ENCODE data around the gene EBLN2.
"Not testable (repeated sequence)": the region's sequence is repeated elsewhere in the genome, so short reads cannot be mapped to it uniquely, and the experiment has no call there.

EBLN2 gene

DNA sequence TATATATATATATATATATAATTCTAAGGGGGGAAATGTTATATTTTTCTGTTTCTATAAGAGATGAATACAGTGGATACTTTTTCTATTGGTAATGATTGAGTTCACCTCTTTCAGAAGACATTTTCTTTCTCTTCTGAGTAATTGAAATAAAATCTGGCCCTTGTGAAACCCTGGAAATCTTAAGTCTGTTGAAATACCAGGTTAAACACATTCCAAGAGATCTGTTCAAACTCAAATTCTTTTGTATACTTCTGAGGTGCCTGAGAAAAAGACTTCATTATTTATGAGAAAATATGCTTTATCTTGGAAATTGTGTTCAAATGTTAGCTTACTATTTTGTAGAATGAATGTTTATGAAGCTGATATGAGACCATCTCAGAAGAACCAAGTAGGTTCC, 4.8 kb downstream of the EBLN2 start:
- DNase-seq, result not testable (repeated sequence)

DNA sequence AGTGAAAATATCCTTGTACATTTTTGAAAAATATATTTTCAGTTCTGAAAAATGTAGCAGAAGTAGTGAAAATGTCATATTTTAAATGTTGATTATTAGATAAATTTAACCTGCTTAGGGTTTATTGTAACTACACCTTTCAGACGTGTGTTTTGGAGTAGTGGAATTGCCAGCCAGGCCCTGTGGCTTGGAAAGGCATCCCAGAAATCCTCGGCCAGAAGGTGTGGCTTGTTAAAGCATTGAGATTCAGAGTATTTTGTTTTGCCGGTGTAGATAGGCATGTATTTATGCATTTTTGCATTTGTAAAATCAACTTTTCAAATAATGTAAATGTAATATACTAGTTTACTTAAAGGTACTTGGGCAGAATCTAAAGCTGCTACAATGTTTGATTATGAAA, 7.0 kb downstream of the EBLN2 start:
- no peak for DNase-seq

DNA sequence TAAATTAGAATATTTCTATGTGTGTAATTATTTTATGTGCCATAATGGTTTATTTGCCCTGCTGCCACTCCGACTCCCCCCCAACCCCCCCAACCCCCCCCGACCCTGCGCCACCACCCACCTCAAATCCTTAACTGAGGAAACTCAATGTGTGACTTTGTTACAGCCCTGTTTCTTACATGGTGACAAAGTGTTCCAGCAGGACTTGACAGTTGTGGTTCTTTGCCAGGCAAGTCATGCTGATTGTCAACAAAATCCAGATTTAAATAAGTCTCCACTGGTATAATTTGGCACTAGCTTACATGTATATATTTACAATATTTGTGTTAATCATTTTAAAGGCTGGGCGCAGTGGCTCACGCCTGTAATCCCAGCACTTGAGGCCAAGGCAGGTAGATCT, 7.7 kb downstream of the EBLN2 start:
- no peak for DNase-seq

DNA sequence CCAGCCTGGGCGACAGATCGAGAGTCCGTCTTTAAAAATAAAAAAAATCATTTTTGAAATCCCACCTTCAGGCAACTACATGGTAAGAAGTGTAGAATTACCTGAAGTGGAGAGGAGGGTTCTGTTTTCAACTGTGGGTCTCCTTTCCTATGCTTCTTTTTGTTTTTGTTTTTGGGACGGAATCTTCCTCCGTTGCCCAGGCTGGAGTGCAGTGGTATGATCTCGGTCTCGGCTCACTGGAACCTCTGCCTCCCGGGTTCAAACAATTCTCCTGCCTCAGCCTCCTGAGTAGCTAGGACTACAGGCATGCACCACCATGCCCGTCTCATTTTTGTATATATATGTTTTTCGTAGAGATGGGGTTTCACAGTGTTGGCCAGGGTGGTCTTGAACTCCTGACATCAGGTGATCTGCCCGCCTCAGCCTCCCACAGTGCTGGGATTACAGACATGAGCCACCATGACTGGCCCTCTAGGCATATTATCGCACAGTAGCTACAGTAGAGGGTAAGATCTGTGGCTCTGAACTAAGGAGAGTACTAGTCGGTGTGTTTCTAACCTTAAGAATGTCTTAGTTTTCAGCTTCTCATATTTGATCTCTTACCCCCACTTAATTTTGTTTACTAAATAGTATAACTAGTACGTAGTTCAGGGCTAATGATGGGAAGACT, 8.5 kb downstream of the EBLN2 start:
- DNase-seq, result no peak

DNA sequence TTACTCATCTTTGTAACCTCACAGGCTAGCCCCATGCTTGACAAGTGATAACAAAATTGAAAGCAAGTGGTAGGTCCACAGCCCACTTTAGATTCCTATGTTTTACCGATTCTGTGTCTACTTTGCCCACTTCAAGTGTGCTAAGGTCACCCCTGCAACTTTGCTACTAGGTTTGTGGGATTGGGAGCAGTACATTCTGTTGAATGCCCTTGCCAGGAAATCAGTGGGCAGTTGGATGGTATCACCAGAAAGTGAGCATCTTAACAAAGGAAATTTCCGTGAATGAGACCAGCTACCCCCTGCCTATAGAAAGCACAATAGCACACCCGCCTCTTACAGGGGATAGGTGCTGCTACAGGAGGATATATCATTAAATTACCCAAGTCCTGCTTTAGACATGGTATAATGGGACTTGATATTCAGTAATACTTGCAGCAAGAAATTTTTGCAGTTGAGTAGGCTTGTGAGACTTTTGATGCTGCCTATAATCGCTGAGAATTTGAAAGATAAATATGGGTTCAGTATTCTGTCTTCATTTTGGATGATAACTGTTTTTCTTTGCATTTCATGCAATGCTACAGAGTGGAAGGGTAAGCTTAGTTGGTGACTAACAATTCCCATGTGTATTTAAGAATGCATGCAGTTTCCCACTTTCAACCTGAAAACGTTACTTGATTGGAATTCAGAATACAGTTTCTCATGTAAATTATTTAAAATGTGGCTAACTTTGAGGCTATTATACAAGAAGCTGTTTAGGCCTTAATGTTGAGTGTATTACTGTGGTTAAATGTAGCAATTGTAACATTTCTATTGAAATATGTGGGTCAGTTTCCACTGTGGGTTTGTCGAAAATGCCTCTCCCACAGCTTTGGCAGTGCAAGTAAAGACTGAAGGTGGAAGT, 9.5 kb downstream of the EBLN2 start:
- no peak for DNase-seq

DNA sequence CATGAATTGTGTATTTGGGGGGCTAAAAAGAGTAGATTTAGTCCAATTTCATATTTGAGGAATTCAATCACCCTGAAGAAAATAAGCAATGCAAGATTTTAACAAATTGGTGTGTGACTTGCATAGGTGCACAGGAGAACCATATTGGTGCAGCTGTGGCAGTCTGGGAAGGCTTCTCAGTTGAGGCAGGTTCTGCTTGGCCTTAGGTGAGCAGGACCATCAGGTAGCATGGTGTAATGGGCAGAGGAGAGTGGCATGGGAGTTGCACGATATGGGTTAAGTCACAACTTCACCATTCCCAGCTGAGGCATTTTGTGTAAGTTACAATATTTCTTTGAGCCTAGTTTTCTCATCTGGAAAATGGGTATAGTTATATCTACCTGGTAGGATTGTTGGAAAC, 10.5 kb downstream of the EBLN2 start:
- DNase-seq, result no peak

DNA sequence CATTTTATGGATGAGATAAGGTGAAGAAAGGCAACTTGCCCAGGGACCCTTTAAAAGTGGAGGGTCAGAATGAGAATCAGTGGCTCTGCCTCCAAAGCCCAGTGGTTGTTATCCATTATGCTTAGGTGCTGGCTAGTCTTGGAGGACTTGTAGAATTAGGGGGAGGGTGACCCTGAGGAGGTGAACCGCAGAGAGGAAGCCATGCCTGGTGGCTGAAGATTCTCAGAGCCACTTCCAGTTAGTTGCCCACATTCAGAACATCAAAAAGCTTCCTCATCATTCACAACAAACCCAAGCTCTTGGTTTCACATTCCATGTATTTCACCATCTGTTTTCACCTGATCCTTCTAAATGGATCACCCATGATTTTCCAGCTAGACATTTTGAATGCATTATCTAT, 11.2 kb downstream of the EBLN2 start:
- DNase-seq, result no peak

DNA sequence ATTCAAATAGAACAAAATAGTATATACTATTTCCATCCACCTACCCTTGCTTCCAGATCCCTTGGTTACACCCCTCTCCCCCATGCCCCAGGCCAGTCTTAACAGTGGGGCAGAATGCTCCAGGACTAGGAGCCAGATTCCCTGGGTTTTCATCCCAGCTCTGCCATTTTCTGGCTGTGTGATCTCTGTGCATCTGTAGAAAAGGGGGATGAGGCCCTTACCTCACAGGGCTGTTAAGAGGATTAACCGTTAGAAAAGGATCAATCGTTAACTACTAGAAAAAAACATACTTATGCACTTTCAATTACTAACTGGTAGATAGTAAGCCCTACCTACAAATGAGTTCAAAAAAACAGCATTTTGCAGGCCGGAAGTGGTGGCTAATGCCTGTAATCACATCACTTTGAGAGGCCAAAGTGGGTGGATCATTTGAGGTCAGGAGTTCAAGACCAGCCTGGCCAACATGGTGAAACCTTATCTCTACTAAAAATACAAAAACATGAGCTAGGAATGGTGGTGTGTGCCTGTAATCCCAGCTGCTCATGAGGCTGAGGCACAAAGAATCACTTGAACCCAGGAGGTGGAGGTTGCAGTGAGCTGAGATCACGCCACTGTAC, 11.7 kb downstream of the EBLN2 start:
- no peak for DNase-seq

DNA sequence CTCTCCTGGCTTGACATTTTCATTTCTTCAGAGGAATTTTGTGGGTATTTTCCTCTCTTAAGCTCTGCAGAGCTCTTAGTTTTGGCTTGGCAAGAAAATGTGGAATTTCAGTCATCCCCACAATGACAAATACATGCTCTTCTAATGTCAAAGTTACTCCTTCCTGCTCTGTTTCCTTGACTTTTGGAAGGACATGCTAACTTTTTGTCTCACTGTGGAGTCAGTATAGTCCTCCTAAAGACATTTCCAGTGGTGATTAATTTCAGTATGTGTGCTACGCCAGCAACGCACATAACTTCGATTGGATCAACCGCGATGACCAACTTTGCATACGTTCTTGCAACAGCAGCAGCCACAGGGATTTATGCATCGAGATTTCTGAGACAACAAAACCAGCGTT, 13.3 kb downstream of the EBLN2 start:
- DNase-seq, result no peak

DNA sequence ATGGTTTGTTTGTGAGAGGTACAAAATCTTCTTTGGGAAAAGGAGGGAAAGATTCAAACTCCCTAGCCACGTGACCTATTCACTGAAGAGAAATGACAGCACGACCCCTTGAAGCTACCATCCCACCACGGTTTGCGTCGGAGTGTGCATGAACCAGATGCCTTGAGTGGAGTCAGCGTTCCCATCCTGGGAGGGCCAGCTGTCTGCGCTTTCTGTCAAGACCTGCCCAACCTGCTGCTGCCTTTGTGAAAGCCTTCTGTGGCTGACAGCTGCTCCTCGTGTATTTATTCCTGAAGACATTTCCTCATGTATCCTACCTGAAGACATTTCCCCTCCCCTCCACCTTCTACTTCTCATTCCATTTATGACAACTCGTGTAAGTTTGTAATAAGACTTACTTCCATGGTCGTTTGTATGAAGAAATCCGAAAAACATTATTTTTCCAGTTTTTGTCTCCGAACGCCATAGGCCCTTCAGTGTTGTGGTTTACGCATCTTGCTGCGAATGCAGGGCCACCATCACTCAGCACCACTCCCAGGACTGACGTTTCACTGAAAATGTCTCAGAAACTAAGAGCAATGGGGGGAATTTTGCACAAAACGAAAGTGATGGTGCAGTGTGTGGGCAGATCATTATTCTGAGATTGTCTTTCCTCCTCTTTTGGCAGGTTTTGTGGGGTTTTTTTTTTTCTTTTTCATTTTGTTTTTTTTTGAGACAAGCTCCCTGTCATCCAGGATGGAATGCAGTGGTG, 18.9 kb downstream of the EBLN2 start:
- DNase-seq, result no peak

DNA sequence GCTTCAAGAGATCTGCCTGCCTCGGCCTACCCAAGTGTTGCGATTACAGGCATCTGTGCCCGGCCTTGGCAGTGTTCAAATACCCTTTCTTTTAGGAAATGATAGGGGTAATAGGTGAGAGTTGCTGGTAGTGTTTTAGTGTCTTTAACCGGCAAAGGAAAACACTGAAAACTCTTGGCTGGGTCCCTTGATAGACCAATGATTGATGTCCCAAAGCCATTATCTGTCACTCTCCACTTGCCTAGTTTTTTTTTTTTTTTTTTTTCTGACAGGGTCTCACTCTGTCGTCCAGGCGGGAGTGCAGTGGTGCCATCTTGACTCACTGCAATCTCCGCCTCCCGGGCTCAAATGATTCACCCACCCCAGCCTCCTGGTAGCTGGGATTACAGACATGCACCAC, 19.7 kb downstream of the EBLN2 start:
- DNase-seq, result no peak

DNA sequence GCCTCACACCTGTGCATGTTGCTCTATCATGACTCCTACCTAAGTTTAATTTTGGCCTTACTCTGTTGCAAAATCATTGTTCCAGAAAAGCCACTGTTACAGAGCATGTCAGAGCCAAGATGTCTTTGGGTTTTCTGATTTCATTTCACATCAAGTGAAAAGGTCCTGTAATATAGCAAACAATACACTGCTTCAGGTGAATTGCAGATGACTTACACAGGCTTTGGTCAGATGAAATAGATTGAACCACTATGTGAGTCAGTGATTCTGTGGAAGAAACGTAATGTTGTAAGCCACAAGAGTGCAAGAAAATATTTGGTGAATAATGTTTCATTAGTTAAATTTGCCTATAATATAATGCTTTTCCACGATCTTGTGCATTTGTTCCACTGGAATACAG, 22.7 kb downstream of the EBLN2 start:
- no peak for DNase-seq

DNA sequence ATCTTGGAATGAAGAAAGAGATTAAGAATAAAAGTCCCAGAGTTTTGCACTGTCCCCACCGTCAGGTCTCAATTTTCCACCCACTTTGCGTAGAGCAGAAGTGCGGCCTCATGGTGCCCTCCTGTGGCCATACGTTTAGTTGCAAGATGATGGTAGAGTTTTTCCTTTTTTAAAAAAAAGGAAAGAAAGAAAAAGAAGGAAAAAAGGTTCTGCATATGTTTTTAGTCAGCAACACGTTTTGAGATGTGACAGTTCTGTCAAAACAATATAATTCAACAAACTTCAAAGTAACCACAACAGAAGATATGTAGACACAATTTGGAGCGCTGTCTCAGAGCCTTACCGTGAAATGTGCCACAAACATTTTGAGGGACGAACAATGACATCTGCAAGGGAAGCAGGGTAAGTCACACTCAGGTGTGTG, 24.6 kb downstream of the EBLN2 start:
- DNase-seq, result peak; percentile 44

DNA sequence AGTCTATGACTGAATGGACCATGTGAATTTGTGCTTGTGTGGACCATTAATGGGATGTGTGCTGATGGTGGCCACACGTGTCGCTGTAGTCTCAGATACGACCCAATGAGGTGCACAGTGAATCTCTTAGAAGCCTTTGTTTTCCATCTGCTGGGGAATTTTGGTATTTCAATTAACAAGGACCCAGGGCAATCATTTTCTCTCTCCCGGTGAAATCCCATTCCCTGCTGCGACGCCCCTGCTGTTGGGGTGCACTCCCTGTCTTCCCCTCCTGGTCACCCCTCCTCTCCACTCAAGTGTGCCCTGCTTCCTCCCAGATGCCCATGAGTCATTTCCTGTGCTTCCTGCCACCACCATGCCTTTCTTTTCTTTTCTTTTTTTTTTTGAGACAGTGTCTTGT, 32.7 kb downstream of the EBLN2 start:
- DNase-seq, result no peak

DNA sequence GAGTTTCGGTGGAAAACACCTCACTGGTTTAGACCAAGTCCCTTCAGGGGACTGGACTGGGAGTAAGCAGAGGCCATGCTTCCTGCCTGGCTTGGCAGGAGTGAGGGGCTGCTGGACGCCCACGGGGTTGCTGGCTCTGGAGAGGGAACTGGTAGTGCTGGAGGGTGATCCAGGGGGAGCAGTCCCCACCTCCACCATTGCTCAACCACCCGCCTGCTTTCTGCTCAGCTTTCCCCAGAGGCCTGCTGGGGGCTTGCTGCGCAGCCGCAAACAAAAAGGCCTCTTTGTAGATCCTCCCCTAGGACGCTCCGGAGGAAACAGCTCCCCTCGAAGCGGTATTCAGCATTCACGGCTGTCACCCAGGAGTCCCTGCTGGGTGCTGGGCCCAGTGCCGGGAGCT, 33.5 kb downstream of the EBLN2 start:
- DNase-seq, result no peak

DNA sequence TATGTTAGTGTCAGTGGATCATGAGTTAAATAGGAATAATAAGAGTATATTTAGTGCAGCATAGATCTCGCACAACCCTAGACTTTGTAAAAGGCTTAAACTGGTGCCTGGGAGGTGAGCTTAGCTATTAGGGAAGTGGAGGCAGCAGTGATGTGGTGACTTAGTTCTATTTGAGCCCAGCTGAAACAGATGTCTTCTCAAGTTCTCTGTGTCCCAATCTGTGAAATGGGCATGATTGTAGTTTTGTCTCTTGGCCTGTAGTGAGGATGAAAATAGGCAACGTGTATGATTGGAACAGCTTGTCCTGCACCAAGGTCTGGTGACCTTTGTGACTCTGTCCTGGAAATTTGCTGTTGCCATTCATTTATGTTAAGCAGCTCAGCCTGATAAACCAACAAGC, 34.7 kb downstream of the EBLN2 start:
- no peak for DNase-seq

DNA sequence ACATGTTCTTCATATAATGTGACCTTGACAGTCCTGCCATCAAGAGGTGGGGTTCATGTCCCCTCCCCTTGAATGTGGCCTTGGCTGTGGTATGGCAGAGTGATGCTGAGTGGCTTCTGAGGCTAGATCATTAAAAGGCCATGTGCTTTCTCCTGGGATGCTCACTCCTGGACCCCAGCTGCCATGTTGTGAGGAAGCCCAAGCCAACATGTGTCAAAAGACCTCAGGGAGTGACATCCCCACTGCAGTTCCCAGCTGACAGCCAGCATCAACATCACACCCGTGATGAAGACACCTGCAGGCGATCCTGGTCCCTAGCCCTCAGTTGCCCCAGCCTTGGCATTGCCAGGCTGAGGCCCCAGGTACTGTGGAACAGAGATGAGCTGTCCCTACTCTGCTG, 36.6 kb downstream of the EBLN2 start:
- no peak for DNase-seq

DNA sequence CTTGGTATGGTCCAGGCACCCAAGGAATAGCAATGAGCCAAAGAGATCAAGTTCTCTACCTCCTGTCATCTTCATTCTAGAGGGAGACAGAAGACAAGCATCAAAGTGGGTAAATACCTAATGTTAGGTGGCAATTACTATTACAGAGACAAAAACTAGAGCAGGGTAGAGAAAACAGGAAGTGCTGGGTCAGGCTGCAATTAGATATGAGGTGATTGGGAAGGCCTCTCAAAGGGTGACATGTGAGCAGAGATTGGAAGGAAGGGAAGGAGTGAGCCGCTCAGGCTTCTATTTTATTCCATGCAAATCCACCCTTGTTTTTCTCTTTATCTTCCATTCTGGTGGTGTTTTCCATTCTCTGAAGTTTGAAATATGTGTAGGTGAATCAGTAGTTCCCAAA, 37.4 kb downstream of the EBLN2 start:
- no peak for DNase-seq

DNA sequence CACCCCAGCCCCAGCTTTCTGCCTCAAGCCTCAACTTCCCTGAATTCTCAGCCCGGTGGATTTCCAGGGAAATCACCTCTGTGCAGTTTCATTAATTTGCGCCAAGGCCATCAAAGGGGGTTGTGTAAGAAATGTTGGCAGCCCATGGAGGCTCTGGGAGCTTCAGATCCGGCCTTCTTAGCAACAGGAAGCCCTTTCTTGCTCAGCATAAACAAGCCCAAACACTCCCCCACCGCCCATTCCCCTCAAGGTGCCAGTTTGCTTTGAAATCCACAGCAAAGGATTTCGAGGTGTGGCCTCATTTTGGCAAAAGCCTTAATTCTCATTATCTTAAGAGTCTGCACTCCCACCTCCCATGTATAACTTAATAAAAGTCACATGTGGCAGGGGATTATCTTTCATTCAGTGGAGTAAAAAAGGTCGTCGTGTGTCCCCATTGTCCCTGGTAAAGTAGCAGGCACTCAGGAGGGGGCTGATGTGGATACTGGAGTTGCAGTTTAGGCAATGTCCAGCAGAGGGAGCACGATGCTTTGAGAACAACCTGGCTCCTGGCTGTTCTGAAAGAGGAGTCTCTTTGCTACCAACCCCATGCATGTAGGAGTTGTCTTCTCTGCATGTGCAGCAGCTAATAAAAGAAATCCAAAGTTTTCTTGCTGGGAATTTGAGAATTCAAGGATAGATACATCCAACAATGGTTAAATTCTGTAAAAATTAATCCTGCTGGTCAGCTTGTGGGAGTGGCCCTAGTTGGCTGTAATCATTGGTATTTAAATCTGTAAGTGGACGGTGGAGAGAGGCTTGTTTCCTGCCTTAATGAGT, 39.5 kb downstream of the EBLN2 start:
- DNase-seq, result peak; percentile 78

DNA sequence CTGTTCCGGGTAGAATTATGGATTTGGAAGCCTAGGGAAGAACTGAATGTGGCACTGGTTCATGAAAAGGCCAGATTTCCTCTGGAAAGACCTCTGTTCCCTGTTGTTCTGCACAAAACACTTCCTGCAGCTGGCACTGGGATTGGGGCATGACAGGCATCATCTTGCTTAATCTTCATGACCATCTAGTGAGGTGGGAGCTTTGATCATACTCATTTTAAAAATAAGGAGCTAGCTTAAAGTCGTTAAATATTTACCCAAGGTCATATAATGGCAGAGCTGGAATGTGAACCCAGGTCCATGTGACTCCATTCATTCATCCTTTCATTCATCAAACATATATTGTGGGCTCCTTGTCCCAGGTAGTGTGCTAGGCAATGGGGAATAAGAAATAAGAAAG, 40.4 kb downstream of the EBLN2 start:
- DNase-seq, result no peak

DNA sequence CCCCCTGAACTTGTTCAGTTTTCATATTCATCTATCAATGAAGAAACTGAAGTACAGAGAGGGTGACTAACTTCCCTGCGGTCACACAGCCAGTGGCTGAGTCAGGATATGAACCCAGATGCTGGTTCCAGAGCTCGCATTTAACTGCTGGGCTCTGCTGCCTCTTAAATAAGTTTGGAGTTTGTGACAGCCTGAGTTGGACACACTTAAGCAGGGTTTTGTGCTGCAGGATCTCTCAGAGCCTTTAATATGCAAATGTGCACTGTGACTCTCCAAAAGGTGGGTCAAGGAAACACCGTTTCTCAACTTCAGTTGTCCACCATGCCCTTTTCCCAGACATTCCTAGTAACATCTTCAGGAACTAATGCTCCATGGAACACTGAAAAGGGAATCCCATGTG, 45.8 kb downstream of the EBLN2 start:
- no peak for DNase-seq

DNA sequence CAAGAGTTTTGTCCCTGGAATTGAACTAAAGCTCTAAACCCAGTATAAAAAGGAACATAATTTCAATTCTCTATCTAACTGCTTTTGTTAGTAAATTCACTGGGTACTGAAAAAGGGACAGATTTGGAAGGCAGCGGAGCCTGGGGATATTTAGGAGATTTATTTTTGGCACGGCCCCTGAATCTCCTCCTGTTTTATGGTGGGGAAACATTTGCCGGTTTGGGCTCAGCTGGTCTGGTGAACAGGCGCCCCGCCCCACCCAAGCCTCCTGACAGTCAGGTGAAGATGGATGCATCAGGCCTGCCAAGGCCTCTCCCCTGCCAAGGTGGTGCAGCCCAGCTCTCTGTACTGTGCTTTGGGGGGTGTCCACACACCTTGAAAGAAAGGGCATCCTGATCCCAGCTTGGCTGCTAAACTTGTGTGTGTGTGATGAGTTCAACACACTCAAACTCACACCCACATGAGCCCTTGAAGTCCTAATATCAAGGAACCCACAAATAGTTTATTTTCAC, 46.3 kb downstream of the EBLN2 start:
- DNase-seq, result no peak

Data from activated gamma-delta T cell treated with Interleukin-2 at 50 U/mL for 16 hours (primary cell).